Mammary microvascular endothelial cell (primary cell): Measurements from ENCODE around the gene USP13. TPM values are rescaled to one million over a fixed set of nuclear protein-coding genes. Genes with fewer than 3 reads are reported as not detected.

Experiments
- total RNA-seq: library from RNA; depleted of rRNA; stranded (reverse); fragments of >200 nt; gene quantifications from 2 replicates; pipeline ENCODE4 v1.2.3, GENCODE V29; 2015

Gene USP13, protein sequence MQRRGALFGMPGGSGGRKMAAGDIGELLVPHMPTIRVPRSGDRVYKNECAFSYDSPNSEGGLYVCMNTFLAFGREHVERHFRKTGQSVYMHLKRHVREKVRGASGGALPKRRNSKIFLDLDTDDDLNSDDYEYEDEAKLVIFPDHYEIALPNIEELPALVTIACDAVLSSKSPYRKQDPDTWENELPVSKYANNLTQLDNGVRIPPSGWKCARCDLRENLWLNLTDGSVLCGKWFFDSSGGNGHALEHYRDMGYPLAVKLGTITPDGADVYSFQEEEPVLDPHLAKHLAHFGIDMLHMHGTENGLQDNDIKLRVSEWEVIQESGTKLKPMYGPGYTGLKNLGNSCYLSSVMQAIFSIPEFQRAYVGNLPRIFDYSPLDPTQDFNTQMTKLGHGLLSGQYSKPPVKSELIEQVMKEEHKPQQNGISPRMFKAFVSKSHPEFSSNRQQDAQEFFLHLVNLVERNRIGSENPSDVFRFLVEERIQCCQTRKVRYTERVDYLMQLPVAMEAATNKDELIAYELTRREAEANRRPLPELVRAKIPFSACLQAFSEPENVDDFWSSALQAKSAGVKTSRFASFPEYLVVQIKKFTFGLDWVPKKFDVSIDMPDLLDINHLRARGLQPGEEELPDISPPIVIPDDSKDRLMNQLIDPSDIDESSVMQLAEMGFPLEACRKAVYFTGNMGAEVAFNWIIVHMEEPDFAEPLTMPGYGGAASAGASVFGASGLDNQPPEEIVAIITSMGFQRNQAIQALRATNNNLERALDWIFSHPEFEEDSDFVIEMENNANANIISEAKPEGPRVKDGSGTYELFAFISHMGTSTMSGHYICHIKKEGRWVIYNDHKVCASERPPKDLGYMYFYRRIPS
- total RNA-seq: 11.8 and 15.2 TPM in 2 replicates

DNA sequence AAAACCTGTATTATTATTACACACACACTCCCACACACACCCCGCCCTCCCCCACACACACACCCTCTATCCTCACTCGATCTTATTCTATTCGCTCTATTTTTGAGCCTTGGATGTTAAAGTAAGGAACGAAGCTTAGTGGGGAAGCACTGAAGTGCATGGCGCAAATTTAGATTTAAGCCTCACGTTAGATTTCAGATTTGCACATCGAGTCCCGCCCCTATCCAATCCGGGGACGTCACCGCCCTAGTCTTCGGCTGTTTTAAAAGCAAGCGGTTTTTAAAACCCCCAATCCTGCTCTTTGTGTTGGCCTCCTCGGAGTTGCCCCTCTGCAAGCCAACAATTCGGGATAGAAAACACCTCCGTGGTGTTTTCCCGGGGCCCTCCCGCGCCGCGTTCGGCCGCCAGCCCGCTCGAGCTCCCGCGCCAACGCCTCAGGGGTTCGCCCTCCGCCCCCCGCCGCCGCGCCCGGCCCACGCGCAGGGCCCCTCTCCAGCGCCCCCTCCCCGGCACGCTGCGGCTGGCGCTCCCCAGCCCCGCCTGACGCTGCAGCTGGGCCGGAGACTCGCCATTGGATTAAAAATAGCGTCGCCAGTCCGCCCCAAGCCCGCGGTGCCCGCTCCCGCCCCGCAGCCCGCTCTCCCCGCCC, at the start of gene USP13:
TSS of gene USP13 (plus strand) at position 594 of the 649 bp plus-strand sequence. CDS start 186 bp downstream, outside the sequence.

GRCh38 chr3:179604321-179605078, 48.3 kb upstream of the USP13 start, which contains the start of the genes MRPL47 and NDUFB5:
MRPL47 (minus strand) TSS chr3:179604638; CDS start chr3:179604624, 14 bp downstream.
NDUFB5 (plus strand) TSS chr3:179604794; CDS start chr3:179604816, 22 bp downstream.

Other genes with a start within 250 kb of the USP13 start
- gene GNB4, start 201.6 kb upstream of the USP13 start, total RNA-seq: 35.8 and 36.5 TPM in 2 replicates
- 110 and 117 TPM in 2 replicates for gene ACTL6A, start 90.1 kb upstream of the USP13 start, total RNA-seq
- 38.8 and 47.5 TPM in 2 replicates for gene MRPL47, start 48.4 kb upstream of the USP13 start, total RNA-seq
- 114 and 123 TPM in 2 replicates for gene NDUFB5, start 48.2 kb upstream of the USP13 start, total RNA-seq